ENCODE measurements around the gene SELL.

GRCh38 chr1:169689395-169689794 lies 22.0 kb downstream of the SELL start:
- no peak for TF ChIP-seq CTCF (IDR thresholded peaks at IDR 0.05)
- no peak for TF ChIP-seq CHD2 (IDR thresholded peaks at IDR 0.05; ENCODE audit: low read length, partially characterized antibody)
- TF ChIP-seq RFX5 (IDR thresholded peaks at IDR 0.05; ENCODE audit: low read length), result no peak
- no peak for TF ChIP-seq NRF1 (IDR thresholded peaks at IDR 0.05; ENCODE audit: low read depth, low read length)
- no peak for TF ChIP-seq EZH2phosphoT487 (IDR thresholded peaks at IDR 0.05; ENCODE audit: borderline replicate concordance, low read depth)
- no peak for TF ChIP-seq RXRA (IDR thresholded peaks at IDR 0.05; ENCODE audit: borderline replicate concordance, low read depth)
- TF ChIP-seq JUND (IDR thresholded peaks at IDR 0.05), result no peak
